Thymus (tissue), 11 donors: Measurements from ENCODE around the gene DMD. TPM values are rescaled to one million over a fixed set of nuclear protein-coding genes. Genes with fewer than 3 reads are reported as not detected.

Experiments used
- DNase-seq, 9 donors: peaks; one replicate each; pipeline ENCODE4 v3.0.0-alpha.2; 2013; ENCODE audit warnings: low spot score in 9 of 9, low read depth in 6 of 9, missing footprints in 1 of 9
- H3K27ac ChIP-seq, 2 donors: one replicate each; pipeline ENCODE4 v1.5.1; 2013; ENCODE audit warnings: control low read depth in 1 of 2, low read depth in 1 of 2, low read length in 1 of 2, mild to moderate bottlenecking in 1 of 2, moderate library complexity in 1 of 2
- H3K27me3 ChIP-seq, 2 donors: one replicate each; pipeline ENCODE4 v1.5.1; 2013; ENCODE audit warnings: low read length in 1 of 2; ENCODE audit not compliant: control insufficient read depth in 2 of 2, insufficient read depth in 1 of 2
- H3K36me3 ChIP-seq, 2 donors: one replicate each; pipeline ENCODE4 v1.5.1; 2013; ENCODE audit warnings: low read length in 1 of 2, mild to moderate bottlenecking in 1 of 2, moderate library complexity in 1 of 2; ENCODE audit not compliant: control insufficient read depth in 2 of 2, insufficient read depth in 2 of 2
- H3K4me1 ChIP-seq, 2 donors: one replicate each; pipeline ENCODE4 v1.5.1; 2013; ENCODE audit warnings: low read length in 2 of 2; ENCODE audit not compliant: control insufficient read depth in 2 of 2, insufficient read depth in 2 of 2
- H3K4me3 ChIP-seq, 2 donors: one replicate each; pipeline ENCODE4 v1.5.1; 2013; ENCODE audit warnings: low read length in 2 of 2, control low read depth in 1 of 2, mild to moderate bottlenecking in 1 of 2
- H3K9me3 ChIP-seq, 2 donors: one replicate each; pipeline ENCODE4 v1.5.1; 2013; ENCODE audit warnings: low read length in 1 of 2, mild to moderate bottlenecking in 1 of 2; ENCODE audit not compliant: control insufficient read depth in 2 of 2, insufficient read depth in 1 of 2
- WGBS: extraction: QIAGEN DNeasy Blood & Tissue Kit; methylation state at CpG from one replicate; pipeline ENCODE4 v1.1.7; 2013; 5-methylcytosine and 5-hydroxymethylcytosine counted together
- polyA plus RNA-seq: library from polyadenylated mRNA; stranded (reverse); fragments of 200-250 nt; gene quantifications from one replicate; pipeline ENCODE4 v1.2.3, GENCODE V29; 2013
- total RNA-seq: library from RNA; stranded (reverse); fragments of 120-200 nt; gene quantifications from one replicate; pipeline ENCODE4 v1.2.4, GENCODE V29; 2013
- donor health status: healthy.

Gene DMD
- total and polyA plus RNA-seq, 2 donors, result 4.7 to 5.7 TPM

GRCh38 chrX:31329298-31329697, 1882.1 kb downstream of the DMD start:
- H3K4me3 ChIP-seq, result no peak overlapping the region
- H3K9me3 ChIP-seq, result no peaks in the 10 kb centered on the region
- no peak overlapping the region for H3K27ac ChIP-seq
- no peaks in the 10 kb centered on the region for H3K27me3 ChIP-seq
- H3K36me3 ChIP-seq, result no peaks in the 10 kb centered on the region
- no peak for DNase-seq
- no peaks in the 10 kb centered on the region for H3K4me1 ChIP-seq
- 95% methylated on average over 4 of the region's 4 CpGs for WGBS

- Histone ChIP-seq H3K4me1 (no peaks in the 10 kb centered on the region), H3K9me3 (no peaks in the 10 kb centered on the region)
- 66% methylated on average over 4 of the region's 4 CpGs for WGBS
These were observed 1887.7 kb downstream of the DMD start for GRCh38 chrX:31323658-31324057.

GRCh38 chrX:31320740-31321139, 1890.6 kb downstream of the DMD start:
- Histone ChIP-seq H3K36me3 (no peaks in the 10 kb centered on the region), H3K9me3 (no peaks in the 10 kb centered on the region), H3K4me1 (no peaks in the 10 kb centered on the region), H3K4me3 (no peak overlapping the region), H3K27ac (no peak overlapping the region), H3K27me3 (no peaks in the 10 kb centered on the region)
- DNase-seq, result no peak
- WGBS, result 98% methylated on average over 1 of the region's 1 CpG

More at GRCh38 chrX:31323658-31324057, 1887.7 kb downstream of the DMD start:
- H3K4me3 ChIP-seq, result no peak overlapping the region
- H3K27me3 ChIP-seq, result no peaks in the 10 kb centered on the region
- no peak for DNase-seq
- no peak overlapping the region for H3K27ac ChIP-seq
- no peaks in the 10 kb centered on the region for H3K36me3 ChIP-seq

- Histone ChIP-seq H3K27me3 (no peaks in the 10 kb centered on the region), H3K4me1 (no peaks in the 10 kb centered on the region), H3K27ac (no peak overlapping the region), H3K4me3 (no peak overlapping the region), H3K36me3 (no peaks in the 10 kb centered on the region), H3K9me3 (no peaks in the 10 kb centered on the region)
- 92% methylated on average over 2 of the region's 2 CpGs for WGBS
- no peak for DNase-seq
These were observed 1891.8 kb downstream of the DMD start for GRCh38 chrX:31319586-31319985.

GRCh38 chrX:31318866-31319265, 1892.5 kb downstream of the DMD start:
- no peak overlapping the region for H3K4me3 ChIP-seq
- no peaks in the 10 kb centered on the region for H3K27me3 ChIP-seq
- H3K27ac ChIP-seq, result no peak overlapping the region
- WGBS, result 93% methylated on average over 4 of the region's 4 CpGs
- no peaks in the 10 kb centered on the region for H3K9me3 ChIP-seq
- no peaks in the 10 kb centered on the region for H3K4me1 ChIP-seq
- no peaks in the 10 kb centered on the region for H3K36me3 ChIP-seq
- no peak for DNase-seq

GRCh38 chrX:31316340-31316991, 1894.9 kb downstream of the DMD start:
- H3K4me1 ChIP-seq, result no peaks in the 10 kb centered on the region
- DNase-seq, result no peak
- no peaks in the 10 kb centered on the region for H3K36me3 ChIP-seq
- no peaks in the 10 kb centered on the region for H3K9me3 ChIP-seq
- H3K4me3 ChIP-seq, result no peak overlapping the region
- H3K27ac ChIP-seq, result no peak overlapping the region
- 87% methylated on average over 2 of the region's 2 CpGs for whole genome bisulfite sequencing
- no peaks in the 10 kb centered on the region for H3K27me3 ChIP-seq

GRCh38 chrX:31314921-31315320, 1896.4 kb downstream of the DMD start:
- Histone ChIP-seq H3K36me3 (no peaks in the 10 kb centered on the region), H3K9me3 (no peaks in the 10 kb centered on the region), H3K27me3 (no peaks in the 10 kb centered on the region), H3K27ac (no peak overlapping the region), H3K4me1 (no peaks in the 10 kb centered on the region), H3K4me3 (no peak overlapping the region)
- 85% methylated on average over 3 of the region's 3 CpGs for WGBS
- no peak for DNase-seq

GRCh38 chrX:31307952-31308351, 1903.4 kb downstream of the DMD start:
- Histone ChIP-seq H3K27ac (no peak overlapping the region), H3K36me3 (no peaks in the 10 kb centered on the region), H3K27me3 (no peaks in the 10 kb centered on the region), H3K9me3 (no peaks in the 10 kb centered on the region), H3K4me1 (no peaks in the 10 kb centered on the region), H3K4me3 (no peak overlapping the region)
- no peak for DNase-seq
- 97% methylated on average over 5 of the region's 5 CpGs for WGBS

- H3K9me3 ChIP-seq, result no peaks in the 10 kb centered on the region
- H3K4me3 ChIP-seq, result no peak overlapping the region
- no peak overlapping the region for H3K27ac ChIP-seq
- 91% methylated on average over 1 of the region's 1 CpG for WGBS
- no peak for DNase-seq
- no peaks in the 10 kb centered on the region for H3K4me1 ChIP-seq
- H3K27me3 ChIP-seq, result no peaks in the 10 kb centered on the region
- H3K36me3 ChIP-seq, result no peaks in the 10 kb centered on the region
These were observed 1908.7 kb downstream of the DMD start for GRCh38 chrX:31302573-31303075.
